DMS79 (cell line): ENCODE results near the gene WASF2.
A peak's percentile ranks its signal among the peaks of the same experiment; 100 is the strongest.

Experiments used
- DNase-seq: peaks from one replicate; lab custom pipeline; 2025; lab: John Stamatoyannopoulos, UW

Gene WASF2

DNA sequence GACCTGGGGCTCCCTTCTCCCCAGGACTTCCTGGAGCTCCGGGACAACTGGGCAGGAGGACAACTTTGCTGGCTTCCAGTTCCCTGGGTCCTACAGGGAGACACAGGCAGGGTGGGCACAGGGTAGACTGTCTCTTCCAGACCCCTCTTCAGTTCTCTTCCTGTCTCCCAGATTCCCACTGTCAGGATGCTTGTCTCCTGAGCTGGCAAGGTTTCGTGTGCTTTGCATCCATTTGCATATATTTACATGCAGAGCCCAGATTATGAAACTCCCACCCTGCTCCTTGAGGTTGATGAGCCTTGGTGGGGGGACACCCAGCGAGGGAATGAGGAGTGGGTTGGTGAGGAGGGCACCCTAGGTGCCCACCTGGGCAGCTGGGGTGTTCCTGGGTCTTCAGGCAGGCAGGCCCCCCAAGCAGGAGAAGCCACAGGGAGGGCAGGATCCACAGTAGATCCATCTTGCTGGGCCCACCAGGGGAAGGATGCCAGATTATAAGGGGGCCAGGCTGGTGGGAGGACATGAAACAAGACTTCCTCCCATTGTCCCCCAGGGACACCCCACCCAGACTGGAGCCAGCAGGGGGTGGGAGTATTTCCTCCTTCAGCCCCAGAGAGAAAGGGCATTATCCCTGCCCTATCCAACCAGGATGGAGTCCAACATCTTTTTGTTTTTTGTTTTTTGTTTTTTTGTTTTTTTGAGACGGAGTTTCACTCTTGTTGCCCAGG is 115.4 kb downstream of the WASF2 start, which contains the start of gene FCN3:
FCN3 (minus strand) TSS at position 463 of the 725 bp plus-strand sequence; CDS start at position 457, 6 bp downstream.
- DNase-seq: no peak

DNA sequence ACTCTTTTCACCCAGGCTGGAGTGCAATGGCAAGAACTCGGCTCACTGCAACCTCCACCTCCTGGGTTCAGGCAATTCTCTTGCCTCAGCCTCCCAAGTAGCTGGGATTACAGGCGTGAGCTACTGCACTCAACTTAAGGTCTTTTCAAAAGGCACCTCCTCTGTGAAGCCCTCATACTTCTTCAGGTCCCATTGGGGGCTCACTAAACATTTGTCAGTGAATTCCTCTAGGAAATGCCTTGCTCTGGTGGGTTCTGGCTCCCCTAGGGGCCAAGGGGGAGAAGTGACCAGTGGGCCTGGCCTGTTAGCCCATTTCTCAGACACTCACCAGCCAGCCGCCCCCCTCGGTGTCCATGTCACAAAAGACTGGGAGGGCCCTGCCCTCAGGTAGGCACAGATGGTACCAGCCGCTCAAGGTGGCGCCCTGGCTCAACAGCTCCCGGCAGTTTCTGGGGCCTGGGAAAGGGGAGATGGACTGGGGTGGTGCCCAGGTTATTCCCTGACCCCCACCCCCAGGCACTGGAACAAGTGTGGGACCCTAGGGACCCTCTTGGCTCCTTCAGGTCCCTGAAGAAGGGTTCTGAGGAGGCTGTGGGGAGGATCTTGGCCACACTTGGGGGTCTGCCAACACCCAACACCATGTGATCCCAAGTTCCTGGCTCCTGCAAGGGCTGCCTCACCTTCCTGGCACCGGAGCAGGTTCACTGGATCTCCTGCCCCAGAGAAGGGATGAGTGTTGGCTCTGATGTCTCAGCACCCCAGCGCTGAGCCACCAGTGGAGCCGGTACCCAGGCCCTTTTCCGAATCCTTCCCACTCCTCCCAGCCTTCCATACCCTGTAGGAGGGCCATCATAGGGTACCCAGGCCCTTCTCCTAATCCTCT is 116.9 kb downstream of the WASF2 start:
- DNase-seq: no peak

DNA sequence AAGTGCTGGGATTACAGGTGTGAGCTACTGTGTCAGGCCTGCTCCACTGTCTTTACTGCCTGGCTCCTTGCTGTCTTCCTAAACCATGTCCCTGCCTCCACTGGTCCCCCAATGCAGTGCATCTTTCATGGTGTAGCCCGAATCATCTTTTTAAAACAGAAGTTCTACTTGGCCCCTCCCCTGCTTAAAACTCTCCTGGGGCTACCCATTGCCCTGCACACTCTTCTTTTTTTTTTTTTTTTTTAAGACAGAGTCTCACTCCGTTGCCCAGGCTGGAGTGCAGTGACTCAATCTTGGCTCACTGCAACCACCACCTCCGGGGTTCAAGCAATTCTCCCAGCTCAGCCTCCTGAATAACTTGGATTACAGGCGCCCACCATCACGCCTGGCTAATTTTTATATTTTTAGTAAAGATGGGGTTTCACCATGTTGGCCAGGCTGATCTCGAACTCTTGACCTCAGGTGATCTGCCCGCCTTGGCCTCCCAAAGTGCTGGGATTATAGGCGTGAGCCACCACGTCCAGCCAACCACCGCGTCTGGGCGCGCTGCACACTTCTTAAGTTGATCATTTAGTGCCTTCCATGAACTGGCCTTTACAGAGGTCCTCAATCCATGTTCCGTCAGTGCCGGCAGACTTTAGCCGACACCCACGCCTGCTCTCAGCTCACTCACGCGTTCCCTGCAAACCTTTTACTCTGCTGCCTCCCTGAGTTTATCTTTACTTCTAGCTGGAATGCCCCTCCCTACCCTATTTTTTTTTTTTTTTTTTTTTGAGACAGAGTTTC is 117.8 kb downstream of the WASF2 start:
- no peak for DNase-seq

DNA sequence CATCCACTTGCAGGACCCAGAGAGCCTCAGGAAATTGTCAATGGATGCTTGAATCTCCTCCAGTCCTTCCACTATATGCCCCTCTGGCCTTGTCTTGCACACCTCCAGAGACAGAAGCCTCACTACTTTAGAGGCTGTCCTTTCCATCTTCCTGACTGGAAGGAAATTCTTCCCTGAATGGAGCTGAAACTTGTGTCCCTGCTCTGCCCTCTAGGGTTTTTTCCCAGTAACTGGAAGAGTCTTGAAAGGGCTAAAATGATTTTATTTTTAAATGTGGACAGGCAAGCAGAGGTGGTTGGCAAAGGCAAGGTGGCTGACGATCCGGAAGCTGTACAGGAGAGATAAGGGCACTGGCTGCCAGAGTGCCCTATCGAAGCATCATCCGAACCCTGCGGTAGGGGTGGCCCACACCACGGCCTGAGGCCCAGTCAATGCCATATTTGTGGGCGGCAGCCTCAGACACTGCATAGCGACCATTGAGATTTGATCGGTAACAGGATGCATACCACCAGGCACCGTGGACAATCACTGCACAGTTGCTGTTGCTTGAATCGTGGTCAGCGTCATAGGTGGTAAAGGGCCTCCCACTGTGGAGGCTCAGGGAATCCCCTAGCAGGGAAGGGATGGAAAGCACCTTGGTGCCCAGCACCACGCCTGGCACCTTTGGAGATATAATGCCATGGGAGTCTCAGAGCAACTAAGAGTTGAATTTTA is 120.9 kb downstream of the WASF2 start:
- DNase-seq: no peak

DNA sequence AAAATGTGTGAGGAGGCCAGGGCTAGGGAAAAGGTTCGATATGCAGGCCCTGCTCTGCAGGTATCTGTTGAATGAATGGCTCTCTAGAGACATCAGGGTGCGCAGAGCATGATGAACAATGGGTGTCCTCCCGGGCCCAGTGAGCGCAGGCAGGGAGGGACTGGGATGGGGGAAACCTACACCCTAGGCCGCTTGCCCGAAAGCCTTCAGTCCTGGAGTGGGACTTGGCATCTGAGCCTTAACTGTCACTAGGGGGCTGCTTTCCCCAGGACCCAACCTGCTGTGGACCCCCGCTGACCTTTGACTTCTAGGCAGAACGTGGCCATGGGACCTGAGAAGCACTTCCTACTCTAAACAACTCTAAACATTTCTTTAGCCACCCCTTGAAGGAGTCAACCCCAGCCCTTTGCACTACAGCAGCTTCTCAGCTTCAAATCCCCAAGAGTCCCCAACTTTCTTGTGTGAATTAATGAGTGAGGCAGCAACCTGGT is 122.8 kb downstream of the WASF2 start:
- no peak for DNase-seq

DNA sequence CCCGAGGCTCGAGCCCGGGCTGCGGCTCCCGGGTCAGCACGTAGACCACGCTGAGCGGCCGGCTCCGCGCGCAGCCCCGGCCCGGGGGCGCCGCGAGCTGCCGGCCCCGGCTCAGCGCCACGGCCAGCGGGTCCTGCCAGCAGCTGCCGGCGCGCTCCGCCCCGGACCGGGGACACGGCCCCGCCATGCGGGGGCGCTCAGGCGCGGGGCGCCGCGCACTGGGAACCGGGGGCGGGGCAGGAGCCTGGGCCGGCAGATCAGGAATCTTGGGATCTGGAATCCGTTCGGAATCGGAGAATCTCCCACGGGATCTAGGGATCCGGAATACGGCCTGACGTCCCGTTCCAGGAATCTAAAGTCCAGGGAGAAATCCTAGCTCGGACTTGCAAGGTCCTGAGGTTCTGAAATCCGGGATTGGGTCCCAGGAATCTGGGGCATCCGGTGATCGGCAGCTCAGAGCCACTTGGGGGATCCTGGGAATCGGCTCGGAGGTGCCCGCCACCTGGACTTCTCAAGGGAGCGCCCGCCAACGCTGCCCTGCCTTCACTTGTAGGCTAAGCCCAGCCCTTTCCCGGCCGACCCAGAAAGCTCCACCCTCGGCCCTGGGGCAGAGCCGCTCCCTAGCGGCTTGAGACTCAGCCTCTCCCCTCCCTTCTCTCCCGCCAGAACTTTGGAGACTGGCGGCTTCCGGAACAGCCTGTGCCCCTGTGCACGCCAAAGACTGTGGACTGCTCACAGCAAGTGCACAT is 123.4 kb downstream of the WASF2 start, which contains the start of gene MAP3K6:
MAP3K6 (minus strand) TSS at position 551 of the 749 bp plus-strand sequence; CDS start at position 187, 364 bp downstream.
- peak; percentile 76 for DNase-seq

DNA sequence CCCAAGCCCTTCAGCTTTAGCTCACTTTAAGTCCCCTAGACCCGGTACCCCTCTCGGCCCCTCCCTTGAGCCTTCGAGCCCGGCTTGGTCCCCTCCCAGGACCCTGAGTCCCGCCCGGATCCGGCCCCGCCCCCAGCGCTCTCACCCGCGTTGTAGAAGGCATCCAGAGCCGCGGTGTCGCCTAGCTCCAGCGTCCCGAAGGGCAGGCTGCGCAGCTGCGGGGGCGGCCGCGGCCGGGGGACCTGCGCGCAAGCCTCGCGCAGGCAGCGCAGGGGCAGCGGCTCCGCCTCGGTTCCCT is 123.9 kb downstream of the WASF2 start:
- DNase-seq: peak; percentile 73

DNA sequence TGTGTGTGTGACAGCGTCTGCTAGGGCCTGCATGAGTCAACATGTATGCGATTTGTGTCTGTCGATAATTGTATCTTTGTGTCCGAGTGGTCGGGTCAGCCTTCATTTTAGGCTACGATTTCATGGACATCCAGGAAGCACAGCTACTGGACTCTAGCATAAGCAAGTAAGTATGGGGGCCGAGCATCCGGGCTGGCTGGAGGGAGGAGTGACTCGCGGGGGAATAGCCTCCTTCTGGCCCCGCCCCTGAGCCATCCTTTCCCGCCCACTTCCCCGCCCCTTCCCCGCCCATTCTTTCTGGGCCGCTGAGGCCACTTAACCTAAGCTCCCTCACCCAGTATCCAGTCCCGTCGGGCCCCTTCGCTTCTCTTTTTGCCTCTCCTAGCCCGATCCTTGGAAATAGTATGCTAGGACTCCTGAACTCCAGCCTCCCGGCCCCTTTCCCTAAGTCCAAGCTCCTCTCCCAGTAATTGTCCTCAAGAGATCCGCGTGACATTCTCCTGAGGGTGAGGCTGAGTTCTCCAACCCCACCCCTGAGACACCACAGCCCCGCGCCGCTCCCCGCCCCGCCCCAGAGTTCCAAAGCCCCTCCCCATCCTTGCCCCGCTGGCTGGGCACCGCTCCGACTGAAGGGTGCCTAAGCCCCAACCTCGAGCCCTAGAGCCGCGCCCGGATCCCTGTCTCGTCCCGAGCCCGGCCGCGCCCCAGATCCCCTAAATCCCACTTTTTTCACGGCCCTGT is 124.4 kb downstream of the WASF2 start:
- DNase-seq: peak; percentile 87

DNA sequence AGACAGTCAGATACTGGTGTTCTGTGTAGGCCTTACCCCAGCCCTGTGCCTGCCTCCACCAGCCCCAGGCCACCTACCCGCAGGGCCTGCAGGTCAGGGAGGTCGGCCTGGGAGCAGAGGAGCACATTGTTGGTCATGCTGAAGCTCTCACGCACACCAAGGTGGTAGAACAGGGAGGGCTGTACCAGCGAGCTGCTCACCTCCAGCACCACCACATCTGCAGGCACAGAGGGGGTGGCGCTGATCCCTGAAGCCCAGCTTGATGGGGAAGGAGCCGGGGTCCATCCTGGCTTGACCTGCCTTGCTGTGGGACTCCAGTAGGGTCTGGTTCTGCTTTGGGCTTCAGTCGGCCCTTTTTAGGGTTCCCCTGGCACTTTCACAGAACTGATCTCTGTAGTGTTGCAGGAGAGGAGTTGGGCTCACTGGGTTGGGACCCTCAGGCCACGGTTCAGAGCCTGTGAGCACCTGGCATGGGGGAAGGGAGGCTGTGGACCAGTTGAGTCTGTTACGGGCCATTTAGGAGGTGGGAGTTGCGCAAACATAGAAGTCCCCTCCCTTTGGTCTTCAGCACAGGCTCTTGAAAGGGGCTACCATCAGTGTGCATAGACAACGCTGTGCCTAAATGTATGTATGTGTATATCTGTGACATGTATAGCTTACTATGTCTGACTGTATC is 125.1 kb downstream of the WASF2 start:
- DNase-seq: no peak

DNA sequence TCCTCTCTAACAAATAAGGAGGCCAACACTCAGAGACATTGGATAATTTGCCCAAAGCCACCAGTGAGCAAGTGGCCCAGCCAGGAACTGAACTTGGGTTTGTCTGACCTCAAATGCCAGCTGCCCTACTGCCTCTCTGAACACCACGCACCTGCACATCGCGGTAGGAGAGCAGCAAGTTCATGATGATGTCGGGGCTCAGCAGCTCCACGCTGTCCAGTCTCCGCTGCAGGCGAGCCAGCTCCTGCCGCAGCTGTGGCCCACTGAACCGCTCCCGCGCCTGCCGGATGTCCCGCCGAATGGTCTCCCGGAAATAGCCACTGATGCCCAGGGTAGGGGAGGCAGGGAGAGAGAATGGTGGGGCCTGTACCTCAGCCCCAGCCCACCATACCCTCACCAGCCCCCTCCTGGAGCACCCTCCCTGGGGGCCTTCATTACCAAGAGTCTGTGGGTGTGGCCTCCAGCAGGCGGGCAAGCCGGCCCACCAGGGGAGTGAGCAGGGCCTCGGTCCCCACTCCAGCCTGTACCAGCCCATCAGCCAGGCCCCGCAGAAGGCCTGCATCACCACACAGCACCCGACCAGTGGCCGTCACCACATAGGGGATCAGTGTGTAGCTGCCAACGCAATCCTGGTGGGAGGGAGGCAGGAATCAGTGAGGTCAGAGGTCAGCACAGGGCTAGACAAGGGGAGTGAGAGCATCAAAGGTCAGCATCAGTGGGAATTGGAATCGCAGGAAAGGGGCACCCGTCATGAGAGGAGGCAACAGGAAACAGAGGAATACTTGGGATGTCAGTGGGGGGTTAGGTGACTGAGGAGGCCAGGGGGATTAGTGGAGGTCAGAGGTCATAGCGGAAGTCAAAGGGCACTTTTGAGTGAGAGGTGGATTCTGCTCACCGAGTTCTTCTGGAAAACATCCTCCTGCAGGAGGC is 125.9 kb downstream of the WASF2 start:
- DNase-seq: no peak

DNA sequence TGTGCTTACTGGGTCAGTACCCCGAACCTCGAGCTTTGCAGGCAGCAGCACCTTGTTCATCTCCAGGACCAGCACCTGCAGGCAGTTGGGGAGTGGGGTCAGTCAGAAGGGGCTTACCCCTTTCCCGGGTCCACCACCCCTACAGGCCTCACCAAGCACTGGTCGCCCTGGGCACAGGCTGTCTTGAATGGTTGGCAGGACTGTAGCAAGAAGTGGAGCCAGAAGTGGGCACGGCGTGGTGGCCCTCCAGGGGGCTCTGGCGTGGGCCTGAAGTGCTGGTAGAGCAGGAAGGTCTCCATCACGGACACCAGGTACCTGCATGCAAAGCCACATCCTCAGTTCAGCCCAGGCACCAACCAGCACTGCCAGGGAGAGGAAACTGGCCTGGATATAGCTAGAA is 128.4 kb downstream of the WASF2 start:
- no peak for DNase-seq

DNA sequence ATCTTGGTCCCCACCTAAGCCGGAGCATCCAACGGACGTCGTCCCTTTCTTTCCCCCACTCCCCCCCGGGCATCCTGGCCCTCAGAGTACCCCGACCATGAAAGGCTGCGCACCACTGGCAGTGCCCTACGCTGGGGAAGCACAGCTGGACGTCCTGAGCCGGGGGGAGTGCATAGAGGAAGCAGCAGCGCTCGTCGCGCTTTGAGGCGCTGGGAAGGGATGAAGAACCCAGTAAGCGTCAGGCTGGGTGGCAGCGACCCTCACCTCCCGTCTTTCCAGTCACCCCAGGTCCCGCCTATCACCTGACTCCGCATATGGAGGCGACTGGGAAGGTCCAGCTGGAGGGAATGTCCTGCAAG is 128.9 kb downstream of the WASF2 start:
- DNase-seq: no peak

DNA sequence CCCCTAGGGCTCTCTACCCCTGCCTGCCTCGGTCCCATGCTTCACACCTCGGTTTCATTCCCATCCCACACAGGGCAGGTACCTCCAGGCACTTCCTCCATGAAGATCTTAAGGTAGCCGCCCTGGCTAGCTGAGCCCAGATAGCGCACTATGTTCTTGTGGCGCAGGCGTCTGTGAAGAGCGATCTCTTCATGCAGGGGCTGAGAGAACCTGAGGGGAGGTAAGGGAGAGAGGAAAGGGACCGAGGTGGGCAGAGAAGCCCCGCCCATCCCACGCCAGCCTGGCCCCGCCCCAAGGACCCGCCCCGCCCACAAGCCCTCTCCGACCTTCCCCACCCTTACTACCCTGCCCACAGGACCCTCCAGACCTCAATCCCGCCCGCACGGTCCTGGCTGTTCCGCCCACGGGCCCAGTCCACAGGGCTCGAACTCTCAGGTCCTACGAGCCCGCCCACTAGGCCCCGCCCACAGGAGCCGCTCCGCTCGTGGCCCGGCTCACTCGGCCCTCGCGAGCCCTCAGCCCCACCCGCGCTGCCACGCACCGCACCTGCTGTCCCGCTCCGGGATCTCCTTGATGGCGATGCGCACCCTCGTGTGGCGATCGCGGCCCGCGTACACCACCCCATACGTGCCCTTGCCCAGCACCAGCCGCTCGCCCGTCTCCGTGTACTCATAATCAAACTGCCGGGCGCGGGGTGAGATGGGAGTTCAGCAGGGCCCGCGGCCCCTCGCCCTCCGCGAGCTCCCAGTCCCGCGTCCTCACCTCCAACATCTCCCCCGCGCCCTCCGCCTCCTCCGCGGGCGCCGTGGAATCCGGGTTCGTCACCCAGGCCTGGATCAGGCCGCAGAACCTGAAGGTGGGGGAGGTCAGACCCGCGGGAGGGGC is 129.6 kb downstream of the WASF2 start:
- DNase-seq: no peak

DNA sequence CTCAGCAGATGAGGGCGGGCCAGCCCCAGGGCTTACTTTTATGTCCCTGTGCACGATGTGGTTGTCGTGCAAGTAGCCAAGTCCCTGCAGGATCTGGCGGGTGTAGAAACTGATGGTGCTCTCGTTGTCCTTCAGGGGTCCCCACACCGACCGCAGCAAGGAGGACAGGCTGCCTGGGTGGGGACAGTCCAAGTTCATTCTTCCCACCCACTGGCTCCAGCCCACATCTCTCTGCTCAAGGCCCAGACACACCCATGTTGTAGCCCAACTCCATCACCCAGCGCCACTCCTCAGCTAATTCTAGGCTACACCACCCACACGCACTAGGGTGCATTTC is 130.2 kb downstream of the WASF2 start:
- DNase-seq: no peak

DNA sequence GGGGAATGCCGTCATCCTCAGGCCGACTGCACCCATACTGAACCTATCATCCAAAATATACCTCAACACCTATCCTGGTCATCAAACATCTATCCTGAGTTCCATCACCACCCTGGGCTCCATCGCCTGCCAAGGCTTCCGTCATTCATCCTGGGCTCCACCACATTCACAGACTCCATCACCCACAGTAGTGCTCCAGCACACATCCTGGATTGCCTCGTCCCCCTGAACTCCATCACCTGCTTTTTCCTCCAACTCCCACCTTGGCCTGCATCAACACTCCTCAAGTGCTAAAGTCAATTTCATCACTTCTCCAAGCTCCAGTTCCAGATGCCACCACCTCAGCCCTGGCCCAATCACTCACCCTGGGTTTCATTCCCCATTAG is 131.0 kb downstream of the WASF2 start:
- no peak for DNase-seq

DNA sequence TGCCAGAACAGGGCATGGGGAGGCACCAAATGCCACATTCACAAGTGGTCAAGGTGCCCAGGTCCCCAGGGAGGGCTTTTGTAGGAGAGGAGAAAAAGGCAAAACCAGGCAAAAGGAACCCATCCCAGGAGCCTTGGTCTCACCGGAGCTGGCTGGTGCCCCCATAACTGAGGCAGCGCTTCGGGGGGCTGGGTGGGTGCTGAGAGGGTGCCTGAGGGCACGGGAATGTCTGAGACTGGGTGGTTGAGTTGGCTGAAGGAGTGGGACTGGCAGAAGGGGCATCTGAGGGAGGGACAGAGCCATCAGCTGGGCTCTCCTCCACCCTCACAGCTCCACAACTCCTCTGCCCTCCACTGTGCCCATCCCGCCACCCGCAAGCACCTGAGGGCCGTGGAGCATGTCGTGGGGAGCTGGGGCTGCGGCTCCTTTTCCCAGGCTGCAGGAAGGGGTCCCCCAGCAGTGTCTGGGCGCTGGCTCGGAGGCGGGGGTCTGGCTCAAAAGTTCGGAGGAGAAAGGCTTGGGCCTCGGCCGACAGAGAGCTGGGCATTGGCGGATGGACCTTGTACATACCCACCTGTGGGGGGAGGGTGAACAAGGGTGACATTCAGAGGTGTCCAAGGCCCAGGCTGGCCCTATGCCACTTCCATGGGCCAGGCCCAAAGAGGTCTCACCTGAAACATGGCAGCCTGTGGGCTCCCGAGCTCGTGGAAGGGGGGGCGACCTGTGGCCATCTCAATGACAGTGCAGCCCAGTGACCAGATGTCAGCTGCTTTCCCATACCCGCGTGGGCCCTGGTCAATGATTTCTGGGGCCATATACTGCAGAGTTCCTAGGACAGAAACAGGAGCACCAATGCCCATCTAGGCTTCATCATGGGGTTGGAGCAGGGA is 131.7 kb downstream of the WASF2 start:
- no peak for DNase-seq
